GM12873 (cell line): Measurements from ENCODE around the gene LRBA.

Experiments used
- TF ChIP-seq, protein P1 (sequence below): IDR thresholded peaks from 2 replicates; pipeline ENCODE4 v1.5.1; 2012; ENCODE audit warnings: low read depth, mild to moderate bottlenecking, moderate library complexity, low read length, control low read depth; ENCODE audit not compliant: insufficient read depth; ENCODE audit errors: missing control alignments

The LRBA gene

GRCh38 chr4:150853882-150854281 lies 161.2 kb downstream of the LRBA start:
- TF ChIP-seq, protein P1, sequence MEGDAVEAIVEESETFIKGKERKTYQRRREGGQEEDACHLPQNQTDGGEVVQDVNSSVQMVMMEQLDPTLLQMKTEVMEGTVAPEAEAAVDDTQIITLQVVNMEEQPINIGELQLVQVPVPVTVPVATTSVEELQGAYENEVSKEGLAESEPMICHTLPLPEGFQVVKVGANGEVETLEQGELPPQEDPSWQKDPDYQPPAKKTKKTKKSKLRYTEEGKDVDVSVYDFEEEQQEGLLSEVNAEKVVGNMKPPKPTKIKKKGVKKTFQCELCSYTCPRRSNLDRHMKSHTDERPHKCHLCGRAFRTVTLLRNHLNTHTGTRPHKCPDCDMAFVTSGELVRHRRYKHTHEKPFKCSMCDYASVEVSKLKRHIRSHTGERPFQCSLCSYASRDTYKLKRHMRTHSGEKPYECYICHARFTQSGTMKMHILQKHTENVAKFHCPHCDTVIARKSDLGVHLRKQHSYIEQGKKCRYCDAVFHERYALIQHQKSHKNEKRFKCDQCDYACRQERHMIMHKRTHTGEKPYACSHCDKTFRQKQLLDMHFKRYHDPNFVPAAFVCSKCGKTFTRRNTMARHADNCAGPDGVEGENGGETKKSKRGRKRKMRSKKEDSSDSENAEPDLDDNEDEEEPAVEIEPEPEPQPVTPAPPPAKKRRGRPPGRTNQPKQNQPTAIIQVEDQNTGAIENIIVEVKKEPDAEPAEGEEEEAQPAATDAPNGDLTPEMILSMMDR: no peak

GRCh38 chr4:150852216-150852615 lies 162.9 kb downstream of the LRBA start:
- TF ChIP-seq, protein P1: no peak

DNA sequence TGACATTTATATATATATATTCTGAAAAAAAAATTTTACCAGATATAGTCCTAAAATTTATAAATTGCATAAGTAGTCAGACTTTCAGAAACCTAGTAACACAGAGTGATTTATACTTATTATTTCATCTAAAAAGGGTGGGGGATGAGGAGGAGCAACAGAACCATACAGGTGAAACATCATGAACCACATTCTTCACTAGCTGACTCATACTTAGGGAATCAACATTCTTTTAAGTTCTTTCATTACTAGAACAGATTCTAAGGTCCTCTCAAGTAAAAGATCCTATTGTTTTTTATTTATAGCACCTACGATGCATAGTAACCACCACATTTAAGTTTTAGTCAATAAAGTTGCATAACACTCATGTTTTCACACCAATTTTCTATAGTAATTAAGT lies 166.1 kb downstream of the LRBA start:
- TF ChIP-seq, protein P1: no peak

- TF ChIP-seq, protein P1: peak; percentile 57
These were observed 186.9 kb downstream of the LRBA start for GRCh38 chr4:150828159-150828558.

GRCh38 chr4:150827226-150827625 lies 187.9 kb downstream of the LRBA start:
- TF ChIP-seq, protein P1: no peak

DNA sequence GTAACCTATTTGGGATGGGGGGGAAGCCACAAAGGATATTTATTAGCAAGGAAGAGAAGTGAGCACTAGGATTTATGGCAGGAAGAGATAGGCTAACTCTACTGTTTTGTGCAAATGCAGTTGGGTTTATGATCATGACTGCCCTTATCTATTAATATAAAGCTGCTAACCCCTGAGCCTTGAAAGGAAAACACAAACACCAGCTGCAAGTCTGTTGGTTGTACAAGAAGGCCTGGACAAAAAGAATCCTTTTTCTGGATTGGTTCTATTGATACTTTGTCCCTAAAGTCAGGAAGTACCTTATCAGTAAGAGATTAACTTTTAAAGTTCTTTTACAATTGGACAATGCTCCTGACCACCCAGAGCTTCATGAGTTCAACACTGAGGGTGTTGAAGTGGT lies 188.8 kb downstream of the LRBA start:
- TF ChIP-seq, protein P1: no peak

DNA sequence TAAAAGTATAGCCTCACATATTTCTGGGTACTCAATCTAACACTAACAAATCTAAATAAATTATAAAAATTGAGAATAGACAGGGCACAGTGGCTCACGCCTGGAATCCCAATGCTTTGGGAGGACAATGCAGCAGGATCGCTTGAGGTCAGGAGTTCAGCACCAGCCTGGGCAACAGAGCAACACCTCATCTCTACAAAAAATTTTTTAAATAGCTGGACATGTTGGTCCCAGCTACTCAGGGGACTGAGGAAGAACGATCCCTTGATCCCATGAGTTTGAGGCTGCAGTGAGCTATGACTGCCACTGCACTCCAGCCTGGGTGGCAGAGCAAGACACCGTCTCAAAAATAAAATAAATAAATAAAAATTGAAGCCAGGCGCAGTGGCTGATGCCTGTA lies 192.7 kb downstream of the LRBA start:
- TF ChIP-seq, protein P1: no peak

DNA sequence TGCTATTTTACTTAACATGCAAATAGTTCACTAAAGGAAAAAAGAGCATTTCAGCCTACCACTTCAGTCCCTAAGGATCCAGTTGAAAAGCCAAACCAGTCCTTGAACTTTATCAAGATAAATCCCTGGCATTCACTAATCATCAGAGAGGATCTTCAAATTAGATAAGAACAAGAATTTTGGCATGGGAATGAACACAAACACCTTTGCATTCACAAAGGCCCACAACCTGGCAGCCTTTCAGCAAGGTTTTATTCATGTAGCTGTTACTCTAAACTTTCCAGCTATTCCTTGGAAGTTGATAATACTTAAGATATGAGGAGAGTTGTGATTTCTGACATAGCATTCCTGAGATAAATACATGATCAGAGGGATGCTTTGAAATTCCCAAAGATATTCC lies 193.4 kb downstream of the LRBA start:
- TF ChIP-seq, protein P1: no peak
